ENCODE measurements around the gene CFAP91.

GRCh38 chr3:119726909-119727308 is 24.1 kb downstream of the CFAP91 start:
- TF ChIP-seq FOXM1 (IDR thresholded peaks at IDR 0.05; ENCODE audit: borderline replicate concordance) (no peak), FOXA1 (IDR thresholded peaks at IDR 0.05) (no peak), BHLHE40 (IDR thresholded peaks at IDR 0.05; ENCODE audit: borderline replicate concordance) (no peak), LEF1 (IDR thresholded peaks at IDR 0.05; ENCODE audit: borderline replicate concordance) (no peak), FOXK2 (IDR thresholded peaks at IDR 0.05) (no peak)

All from HEK293T (cell line).